Measurements from ENCODE around the gene PSMA5.

PSMA5 gene

DNA sequence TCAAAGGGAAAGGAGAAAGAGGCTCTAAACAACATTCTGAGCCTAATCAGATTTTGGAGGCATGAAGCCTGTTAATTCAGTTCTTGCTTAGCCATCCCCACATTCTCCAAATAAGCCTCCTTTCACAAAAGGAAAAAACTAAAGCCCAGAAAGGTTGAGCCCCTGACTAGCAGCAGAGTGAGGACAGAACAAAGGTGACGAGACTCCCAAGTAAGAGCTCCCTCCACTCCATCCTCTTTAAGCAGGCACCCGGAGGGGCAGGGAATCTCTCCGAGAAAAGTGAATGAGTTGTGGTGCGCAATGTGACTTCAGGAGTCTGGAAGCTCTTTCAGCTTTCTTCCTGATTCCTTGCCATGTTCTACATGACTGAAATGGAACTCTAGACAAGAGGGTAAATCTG lies 76.1 kb downstream of the PSMA5 start:
- TF ChIP-seq, protein P1, sequence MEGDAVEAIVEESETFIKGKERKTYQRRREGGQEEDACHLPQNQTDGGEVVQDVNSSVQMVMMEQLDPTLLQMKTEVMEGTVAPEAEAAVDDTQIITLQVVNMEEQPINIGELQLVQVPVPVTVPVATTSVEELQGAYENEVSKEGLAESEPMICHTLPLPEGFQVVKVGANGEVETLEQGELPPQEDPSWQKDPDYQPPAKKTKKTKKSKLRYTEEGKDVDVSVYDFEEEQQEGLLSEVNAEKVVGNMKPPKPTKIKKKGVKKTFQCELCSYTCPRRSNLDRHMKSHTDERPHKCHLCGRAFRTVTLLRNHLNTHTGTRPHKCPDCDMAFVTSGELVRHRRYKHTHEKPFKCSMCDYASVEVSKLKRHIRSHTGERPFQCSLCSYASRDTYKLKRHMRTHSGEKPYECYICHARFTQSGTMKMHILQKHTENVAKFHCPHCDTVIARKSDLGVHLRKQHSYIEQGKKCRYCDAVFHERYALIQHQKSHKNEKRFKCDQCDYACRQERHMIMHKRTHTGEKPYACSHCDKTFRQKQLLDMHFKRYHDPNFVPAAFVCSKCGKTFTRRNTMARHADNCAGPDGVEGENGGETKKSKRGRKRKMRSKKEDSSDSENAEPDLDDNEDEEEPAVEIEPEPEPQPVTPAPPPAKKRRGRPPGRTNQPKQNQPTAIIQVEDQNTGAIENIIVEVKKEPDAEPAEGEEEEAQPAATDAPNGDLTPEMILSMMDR (IDR thresholded peaks at IDR 0.05; ENCODE audit: low read depth, low read length), result no peak
- DNase-seq (ENCODE audit: extremely low read depth, low read depth), result no peak

All from AG09319 (cell line).